ENCODE results near the gene PTPRD.
"Not testable (repeated sequence)": the region's sequence is repeated elsewhere in the genome, so short reads cannot be mapped to it uniquely, and the experiment has no call there.

The PTPRD gene

GRCh38 chr9:9033022-9033421 is 1579.8 kb downstream of the PTPRD start:
- no peak for DNase-seq (ENCODE audit: low read depth in 2 of 2)

- no peak for DNase-seq (ENCODE audit: low read depth in 2 of 2)
Measured at GRCh38 chr9:9016597-9016996, 1596.2 kb downstream of the PTPRD start.

GRCh38 chr9:9004810-9005209 is 1608.0 kb downstream of the PTPRD start:
- DNase-seq (ENCODE audit: low read depth in 2 of 2), result no peak

- no peak for DNase-seq (ENCODE audit: low read depth in 2 of 2)
Measured at GRCh38 chr9:9002826-9003583, 1609.8 kb downstream of the PTPRD start.

GRCh38 chr9:8980496-8981013 is 1632.2 kb downstream of the PTPRD start:
- no peak for DNase-seq (ENCODE audit: low read depth in 2 of 2)

GRCh38 chr9:8978334-8978733 is 1634.5 kb downstream of the PTPRD start:
- no peak for DNase-seq (ENCODE audit: low read depth in 2 of 2)

GRCh38 chr9:8968350-8968749 is 1644.5 kb downstream of the PTPRD start:
- not testable (repeated sequence) for DNase-seq (ENCODE audit: low read depth in 2 of 2)

GRCh38 chr9:8963885-8964284 is 1648.9 kb downstream of the PTPRD start:
- DNase-seq (ENCODE audit: low read depth in 2 of 2), result no peak

GRCh38 chr9:8962084-8962483 is 1650.7 kb downstream of the PTPRD start:
- no peak for DNase-seq (ENCODE audit: low read depth in 2 of 2)

GRCh38 chr9:8961186-8961851 is 1651.5 kb downstream of the PTPRD start:
- DNase-seq (ENCODE audit: low read depth in 2 of 2), result no peak

- no peak for DNase-seq (ENCODE audit: low read depth in 2 of 2)
Measured at GRCh38 chr9:8960254-8960653, 1652.5 kb downstream of the PTPRD start.

- DNase-seq (ENCODE audit: low read depth in 2 of 2), result no peak
Measured at GRCh38 chr9:8958358-8958757, 1654.4 kb downstream of the PTPRD start.

- no peak for DNase-seq (ENCODE audit: low read depth in 2 of 2)
Measured at GRCh38 chr9:8955315-8955714, 1657.5 kb downstream of the PTPRD start.

GRCh38 chr9:8946461-8946860 is 1666.3 kb downstream of the PTPRD start:
- no peak for DNase-seq (ENCODE audit: low read depth in 2 of 2)

GRCh38 chr9:8943392-8943791 is 1669.4 kb downstream of the PTPRD start:
- DNase-seq (ENCODE audit: low read depth in 2 of 2), result no peak

- no peak for DNase-seq (ENCODE audit: low read depth in 2 of 2)
Measured at GRCh38 chr9:8940650-8941049, 1672.2 kb downstream of the PTPRD start.

GRCh38 chr9:8926461-8926860 is 1686.3 kb downstream of the PTPRD start:
- DNase-seq (ENCODE audit: low read depth in 2 of 2), result no peak

GRCh38 chr9:8924562-8924961 is 1688.2 kb downstream of the PTPRD start:
- no peak for DNase-seq (ENCODE audit: low read depth in 2 of 2)

- DNase-seq (ENCODE audit: low read depth in 2 of 2), result not testable (repeated sequence)
Measured at GRCh38 chr9:8920478-8921183, 1692.2 kb downstream of the PTPRD start.

- DNase-seq (ENCODE audit: low read depth in 2 of 2), result no peak
Measured at GRCh38 chr9:8917956-8918739, 1694.7 kb downstream of the PTPRD start.

GRCh38 chr9:8916771-8917170 is 1696.0 kb downstream of the PTPRD start:
- DNase-seq (ENCODE audit: low read depth in 2 of 2), result no peak

GRCh38 chr9:8907868-8908267 is 1704.9 kb downstream of the PTPRD start:
- DNase-seq (ENCODE audit: low read depth in 2 of 2), result no peak
